ENCODE results near the gene CD247.

GRCh38 chr1:167456524-167456923 lies 61.8 kb downstream of the CD247 start:
- TF ChIP-seq POLR2AphosphoS5 (IDR thresholded peaks at IDR 0.05; ENCODE audit: low read length): no peak
- no peak for TF ChIP-seq REST (IDR thresholded peaks at IDR 0.05; ENCODE audit: low read depth, low read length)
- no peak for TF ChIP-seq POLR2AphosphoS2 (IDR thresholded peaks at IDR 0.05; ENCODE audit: low read depth, low read length)
- no peak for TF ChIP-seq ATF2 (IDR thresholded peaks at IDR 0.05; ENCODE audit: low read length)
- no peak for TF ChIP-seq RFX5 (IDR thresholded peaks at IDR 0.05; ENCODE audit: low read depth, low read length)
- TF ChIP-seq PKNOX1 (IDR thresholded peaks at IDR 0.05): no peak
- no peak for TF ChIP-seq CTCF (IDR thresholded peaks at IDR 0.05 in 2 of 3, conservative IDR thresholded peaks at IDR 0.05 in 1 of 3; ENCODE audit: control insufficient read depth in 2 of 3, extremely low read depth in 1 of 3, insufficient read depth in 1 of 3, low read depth in 3 of 3, low read length in 3 of 3)
- no peak for TF ChIP-seq NR2C2 (IDR thresholded peaks at IDR 0.05; ENCODE audit: borderline replicate concordance, control insufficient read depth, insufficient read length, low read depth)
- TF ChIP-seq NFYB (IDR thresholded peaks at IDR 0.05; ENCODE audit: insufficient read depth, low read depth, low read length): no peak
- no peak for TF ChIP-seq ETV6 (conservative IDR thresholded peaks at IDR 0.05 in 1 of 2, IDR thresholded peaks at IDR 0.05 in 1 of 2; ENCODE audit: borderline replicate concordance in 1 of 2, low read depth in 1 of 2)
- no peak for TF ChIP-seq EZH2 (IDR thresholded peaks at IDR 0.05; ENCODE audit: borderline replicate concordance, control insufficient read depth, low read depth, low read length)
- TF ChIP-seq ZBED1 (IDR thresholded peaks at IDR 0.05; ENCODE audit: borderline replicate concordance): no peak
- TF ChIP-seq EP300 (IDR thresholded peaks at IDR 0.05; ENCODE audit: borderline replicate concordance in 1 of 2, control insufficient read depth in 1 of 2, low read depth in 2 of 2, low read length in 2 of 2): no peak
